T-helper 1 cell (primary cell): ENCODE data around the gene CCDC60.

Experiments
- DNase-seq, 5 donors: peaks; one replicate each; pipeline ENCODE4 v3.0.0-alpha.2; 2012 to 2020

Gene CCDC60

DNA sequence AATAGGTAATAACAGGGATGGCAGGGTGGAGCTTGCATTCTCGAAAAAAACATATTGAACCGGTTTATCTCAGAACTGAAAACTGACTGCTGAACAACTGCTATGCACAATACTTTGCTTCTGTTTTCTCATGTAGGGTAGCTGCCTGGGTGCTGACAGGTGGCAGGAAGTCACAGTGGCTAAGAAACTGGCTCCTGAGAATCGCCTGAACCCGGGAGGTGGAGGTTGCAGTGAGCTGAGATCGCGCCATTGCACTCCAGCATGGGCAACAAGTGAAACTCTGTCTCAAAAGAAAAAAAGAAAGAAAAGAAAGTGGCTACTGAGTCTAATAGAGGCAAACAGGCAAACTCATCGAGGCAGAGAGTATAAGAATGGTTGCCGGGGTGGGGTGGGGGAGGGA, 113.1 kb downstream of the CCDC60 start:
- no peak for DNase-seq

DNA sequence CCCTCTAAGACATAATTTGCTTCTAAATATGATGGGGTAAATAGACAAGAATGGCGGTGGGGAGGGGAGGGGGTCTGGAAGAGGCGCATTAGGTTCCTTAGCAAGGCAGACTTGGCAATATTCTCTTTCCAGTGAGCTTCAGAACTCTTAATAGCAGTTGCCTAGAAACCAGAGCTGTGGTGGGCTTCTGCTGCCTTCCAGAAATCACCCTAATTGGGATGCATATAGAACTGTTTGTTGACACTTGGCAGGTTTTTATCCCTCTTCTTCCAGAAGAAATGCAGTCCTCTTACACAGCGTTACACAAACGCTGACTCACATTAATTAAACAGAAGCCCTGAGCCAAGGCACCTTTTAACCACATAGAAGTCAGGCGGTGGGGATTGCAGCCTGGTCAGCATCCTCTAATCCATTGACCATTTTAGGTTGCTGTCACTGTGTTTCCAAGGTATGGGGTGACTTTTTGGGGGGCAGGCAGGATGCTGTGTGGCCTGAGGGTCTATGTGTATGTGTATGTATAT, 114.1 kb downstream of the CCDC60 start:
- no peak for DNase-seq

DNA sequence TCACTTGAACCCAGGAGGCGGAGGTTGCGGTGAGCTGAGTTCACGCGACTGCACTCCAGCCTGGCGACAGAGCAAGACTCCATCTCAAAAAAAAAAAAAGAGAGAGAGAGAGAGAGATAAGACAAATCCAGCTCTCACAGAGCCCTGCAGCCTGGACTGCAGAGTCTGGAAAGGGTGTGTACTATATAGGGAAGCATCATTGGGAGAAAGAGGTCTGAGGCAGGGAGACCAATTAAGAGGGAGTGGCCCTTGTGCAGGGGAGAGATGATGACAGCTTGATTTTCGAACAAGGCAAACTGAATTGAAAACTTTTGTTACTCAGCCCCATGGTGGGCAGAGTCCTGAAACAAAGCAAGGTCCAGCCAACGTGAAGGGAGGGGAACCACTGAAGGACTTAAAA, 116.2 kb downstream of the CCDC60 start:
- no peak for DNase-seq

DNA sequence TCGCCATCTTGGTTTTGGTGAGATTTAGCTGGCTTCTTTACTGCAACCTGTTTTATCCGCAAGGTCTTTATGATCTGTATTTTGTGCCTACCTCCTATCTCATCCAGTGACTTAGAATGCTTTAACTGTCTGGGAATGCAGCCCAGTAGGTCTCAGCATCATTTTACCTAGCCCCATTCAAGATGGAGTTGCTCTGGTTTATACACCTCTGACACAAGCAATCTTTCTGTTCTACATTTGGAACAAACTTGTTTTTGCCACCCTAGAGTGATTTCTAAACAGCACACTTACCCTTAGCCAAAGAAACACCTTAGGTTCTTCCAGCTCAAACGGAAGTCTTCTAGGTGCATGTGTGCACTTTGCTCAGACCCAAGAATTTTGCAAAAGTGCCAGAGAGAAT, 122.3 kb downstream of the CCDC60 start:
- no peak for DNase-seq

DNA sequence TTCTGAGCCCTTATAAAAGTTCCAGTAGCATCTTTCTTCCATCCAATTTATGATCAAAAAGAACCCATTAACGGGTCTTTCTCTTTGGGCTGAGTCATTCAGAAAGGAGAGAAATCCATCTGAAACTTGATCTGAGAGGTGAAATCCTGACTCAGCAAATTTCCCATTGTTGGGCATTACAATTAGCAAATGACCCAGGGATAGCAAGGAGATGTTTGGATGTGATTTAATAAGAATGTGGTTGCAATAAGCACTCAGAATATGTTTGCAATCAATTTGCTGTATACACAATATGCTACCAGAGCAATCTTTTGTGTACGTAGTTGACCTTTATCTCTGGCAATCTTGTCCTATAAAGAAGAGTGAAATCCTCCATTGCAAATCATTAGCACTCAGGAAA, 122.7 kb downstream of the CCDC60 start:
- no peak for DNase-seq

DNA sequence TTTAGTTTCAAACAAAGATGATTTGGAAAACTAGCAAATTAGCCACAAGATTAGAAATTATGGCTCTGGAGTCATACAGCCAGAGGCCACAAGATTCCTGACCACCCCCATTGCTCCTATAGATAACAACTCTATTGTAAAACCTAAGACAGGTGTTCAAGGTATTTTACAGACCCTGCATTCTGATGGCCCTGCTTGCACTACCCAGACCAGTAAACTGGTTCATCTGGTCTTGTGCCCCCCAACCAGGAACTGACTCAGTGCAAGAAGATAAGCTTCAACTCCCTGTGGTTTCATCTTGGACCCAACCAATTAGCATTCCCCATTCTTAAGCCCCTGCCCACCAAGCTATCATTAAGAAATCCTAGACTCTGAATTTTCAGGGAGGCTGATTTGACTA, 125.0 kb downstream of the CCDC60 start:
- no peak for DNase-seq

DNA sequence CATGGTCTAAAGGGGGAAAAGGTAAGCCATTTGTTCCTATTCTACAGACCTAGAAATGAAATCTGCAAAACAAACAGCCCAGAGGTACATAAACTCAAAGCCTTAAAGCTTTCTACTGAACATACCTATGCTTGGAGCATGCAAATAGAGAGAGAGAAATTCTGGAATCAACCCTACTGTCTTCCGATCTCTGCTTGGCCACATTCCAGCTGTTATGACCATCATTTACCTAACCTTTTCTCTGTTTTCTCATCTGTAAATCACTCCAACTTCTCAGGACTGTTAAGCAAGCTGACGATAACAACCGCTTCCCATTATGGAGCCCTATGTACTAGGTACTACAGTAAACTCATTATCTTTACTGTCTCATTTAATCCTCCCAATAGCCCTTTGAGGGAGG, 126.3 kb downstream of the CCDC60 start:
- DNase-seq: no peak

DNA sequence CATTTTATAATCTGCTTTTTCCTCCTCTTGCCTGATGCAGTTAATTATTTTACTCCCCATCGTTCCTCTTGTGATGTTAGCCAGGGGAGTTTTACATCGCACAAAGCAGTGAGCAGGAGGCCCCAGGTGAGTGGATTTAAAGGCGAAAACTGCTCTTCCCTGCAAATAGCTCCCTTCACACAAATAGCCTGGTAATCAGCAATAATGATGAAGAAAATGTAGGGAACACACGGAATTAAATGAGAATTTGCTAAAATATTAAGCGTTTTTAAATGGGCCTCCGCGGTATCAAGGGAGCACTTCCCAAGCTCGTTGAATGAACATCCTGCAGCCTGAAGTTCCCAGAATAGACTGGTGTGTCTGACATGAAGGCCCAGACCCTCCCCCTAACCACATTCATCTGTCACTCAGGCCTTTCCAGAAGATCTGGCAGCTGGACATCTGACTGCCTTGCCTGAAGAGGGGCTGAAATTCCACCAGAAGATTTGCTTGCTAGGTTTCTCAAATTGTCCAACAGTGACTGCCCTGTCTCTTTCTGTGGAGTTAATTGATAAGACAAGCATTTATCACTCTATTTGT, 127.2 kb downstream of the CCDC60 start:
- no peak for DNase-seq

DNA sequence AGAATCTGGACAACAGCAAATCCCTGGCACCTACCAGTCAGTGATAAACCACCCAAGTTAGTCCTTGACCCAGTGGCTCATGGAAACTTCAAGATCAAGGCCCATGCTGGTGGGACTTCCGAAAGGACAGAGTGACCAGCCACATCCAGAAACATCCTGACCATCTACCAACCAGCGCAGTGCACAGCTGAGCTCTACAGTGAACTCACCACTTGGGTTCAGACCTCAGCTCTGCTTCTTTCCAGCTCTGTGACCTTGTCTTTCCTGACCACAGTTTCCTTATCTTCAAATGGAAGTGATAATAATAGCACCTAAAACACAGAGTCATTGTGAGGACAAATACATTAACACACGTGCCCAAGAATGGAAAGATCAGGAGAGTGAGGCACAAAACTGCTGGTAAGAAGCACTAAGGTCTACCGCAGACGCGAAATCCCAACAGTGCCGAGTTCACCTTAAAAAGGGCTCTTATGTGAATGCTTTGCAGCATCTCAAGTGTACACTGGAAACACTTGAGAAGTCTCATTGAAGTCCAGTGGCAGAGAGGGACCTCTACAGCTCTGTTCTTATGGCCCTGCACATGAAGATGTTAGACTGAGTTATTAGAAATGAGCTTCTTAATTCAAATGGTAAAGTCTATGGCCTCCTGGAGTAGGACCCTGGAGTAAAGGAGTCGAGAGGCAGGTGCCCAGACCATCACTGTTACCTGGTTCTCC, 128.8 kb downstream of the CCDC60 start:
- DNase-seq: no peak

DNA sequence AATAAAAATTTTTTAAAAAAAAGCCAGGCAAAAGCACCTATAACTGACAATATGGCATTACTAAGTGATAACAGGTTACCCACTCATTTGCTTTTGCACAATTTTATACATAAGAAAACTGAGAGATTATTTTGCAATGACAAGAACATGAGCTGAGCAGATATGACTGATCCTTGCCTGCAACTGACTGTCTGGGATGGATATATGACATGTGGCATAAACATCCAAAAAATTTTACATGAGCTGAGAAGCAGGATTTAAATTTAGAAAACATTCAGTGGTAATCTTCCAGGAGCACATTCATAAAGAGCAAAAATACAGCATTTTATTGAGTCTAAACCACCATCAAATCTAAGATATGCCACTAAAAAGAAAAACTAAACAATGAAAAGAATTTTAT, 133.8 kb downstream of the CCDC60 start:
- DNase-seq: no peak

DNA sequence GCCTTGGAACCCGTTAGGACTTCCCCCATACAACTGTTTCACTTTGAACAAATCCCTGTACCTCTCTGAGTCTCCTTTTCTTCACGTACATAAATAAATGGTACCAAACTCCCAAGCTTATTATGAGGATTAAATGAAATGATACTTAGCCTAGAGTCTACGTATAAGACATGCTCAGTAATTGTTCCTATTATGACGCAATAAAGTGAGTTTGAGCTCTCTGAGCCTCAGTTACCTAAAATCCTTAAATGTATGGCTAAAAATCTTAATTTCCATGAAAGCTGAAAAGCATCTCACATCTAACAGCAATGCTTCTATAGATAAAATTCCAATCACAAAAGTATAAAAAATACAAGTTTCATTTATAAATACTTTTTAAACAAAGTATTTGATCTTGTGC, 141.1 kb downstream of the CCDC60 start:
- DNase-seq: no peak

DNA sequence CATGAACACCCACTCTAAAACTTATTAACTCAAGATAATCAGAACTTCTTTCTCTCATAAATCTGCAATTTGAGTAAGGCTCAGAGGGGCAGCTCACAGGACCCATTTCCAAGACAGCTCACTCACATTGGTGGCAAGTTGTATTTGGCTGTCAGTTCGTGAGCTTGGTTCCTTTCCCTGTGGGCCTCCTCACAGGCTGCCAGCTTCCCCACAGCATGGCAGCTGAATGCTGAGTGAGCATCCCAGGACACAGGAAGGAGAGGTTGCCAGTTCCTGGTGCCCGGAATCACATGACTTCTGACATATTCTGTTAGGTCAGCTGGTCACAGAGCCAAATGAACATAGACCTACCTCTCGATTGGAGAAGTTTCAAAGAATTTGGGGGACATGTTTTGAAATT, 142.4 kb downstream of the CCDC60 start:
- no peak for DNase-seq

DNA sequence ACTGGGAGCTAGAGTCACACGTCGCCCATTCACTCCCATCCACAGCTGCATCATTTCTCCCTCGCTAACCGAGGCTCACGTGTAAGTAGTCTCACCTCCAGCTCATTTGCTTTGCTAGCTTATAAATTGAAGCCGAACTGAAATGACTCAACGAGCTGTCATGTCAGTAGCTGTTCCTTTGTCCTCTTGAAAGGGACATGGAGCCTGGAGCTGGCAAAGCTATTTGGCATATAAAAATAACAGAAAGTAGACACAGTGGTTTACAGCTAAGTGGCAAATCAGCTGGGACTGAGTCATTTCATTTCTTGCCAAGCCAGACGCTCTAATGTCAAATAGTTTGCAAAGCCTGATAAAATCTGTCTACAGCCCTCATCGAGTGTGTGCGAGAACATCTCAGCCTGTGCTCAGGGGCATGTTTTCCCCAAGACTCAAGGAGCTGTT, 144.6 kb downstream of the CCDC60 start:
- DNase-seq: no peak

DNA sequence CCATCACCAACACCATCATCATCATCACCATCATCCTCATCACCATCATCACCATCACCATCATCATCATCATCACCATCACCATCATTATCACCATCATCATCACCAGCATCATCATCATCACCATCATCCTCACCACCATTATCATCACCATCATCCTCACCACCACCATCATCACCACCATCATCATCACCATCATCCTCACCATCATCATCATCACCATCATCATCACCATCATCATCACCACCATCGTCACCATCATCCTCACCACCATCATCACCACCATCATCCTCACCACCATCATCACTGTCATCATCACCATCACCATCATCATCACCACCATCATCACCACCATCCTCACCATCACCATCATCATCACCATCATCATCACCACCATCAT, 146.0 kb downstream of the CCDC60 start:
- no peak for DNase-seq

DNA sequence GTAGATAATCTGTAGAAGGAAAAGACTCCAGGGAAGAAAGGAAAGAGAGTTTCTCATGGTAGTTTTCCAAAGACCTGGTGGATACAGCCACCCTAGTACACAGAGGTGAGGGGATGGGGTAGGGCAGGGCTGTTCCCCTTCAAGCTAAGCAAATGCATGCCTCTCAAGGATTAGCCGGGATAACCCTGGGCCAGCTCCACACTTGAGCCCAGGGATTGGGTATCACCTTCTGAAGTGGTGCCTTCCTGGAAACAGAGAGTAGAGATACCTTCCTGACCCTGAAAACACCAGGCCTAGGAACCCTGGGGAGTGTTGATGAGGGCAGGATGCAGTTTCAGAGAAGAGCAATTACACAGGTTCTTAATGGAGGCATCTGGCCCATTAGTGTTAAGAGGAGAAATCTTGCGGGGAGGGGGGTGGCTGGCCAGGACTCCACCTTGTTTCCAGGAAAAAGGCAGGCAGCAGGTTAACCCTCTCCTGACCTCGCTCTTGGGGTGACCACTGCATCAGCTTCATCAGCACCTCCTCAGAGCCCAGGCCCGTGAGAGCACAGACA, 152.1 kb downstream of the CCDC60 start:
- DNase-seq: no peak

DNA sequence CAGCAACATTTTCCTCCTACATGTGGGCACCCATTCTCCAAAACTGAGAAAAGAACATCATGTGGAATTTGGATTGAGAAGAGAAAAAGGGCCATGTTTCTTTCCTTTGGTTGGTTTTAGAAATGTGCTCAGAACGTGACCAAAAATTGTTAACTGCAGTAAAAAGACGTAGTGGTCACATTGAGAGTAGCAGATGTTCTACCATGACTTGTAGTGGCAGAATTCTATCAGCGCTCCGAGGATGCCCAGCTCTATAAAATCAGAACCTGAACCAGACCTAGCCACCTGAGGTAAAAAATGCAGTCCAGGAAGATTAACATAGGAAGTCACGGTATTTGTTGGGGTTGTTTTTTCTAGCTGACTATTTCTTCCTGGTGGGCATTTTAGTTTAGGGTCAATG, 157.3 kb downstream of the CCDC60 start:
- DNase-seq: no peak

DNA sequence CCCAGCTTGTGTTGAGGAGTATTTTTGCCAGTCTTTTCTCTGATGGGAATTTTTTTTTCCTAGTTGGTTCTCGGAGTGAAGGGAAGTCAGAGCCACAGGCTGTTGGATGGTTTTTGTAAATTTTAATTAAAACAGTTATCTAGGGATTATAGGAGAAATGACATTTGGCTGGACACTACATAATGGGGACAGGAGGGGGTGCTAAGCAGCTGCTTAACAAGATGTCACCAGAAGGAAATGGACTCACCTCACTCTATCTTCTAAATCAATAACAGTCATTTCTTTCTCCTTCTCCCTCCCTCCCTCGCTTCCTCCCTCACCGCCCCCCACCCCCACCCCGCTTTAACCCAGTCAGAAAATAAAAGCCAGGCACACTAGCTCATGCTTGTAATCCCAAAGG, 165.7 kb downstream of the CCDC60 start:
- DNase-seq: no peak

DNA sequence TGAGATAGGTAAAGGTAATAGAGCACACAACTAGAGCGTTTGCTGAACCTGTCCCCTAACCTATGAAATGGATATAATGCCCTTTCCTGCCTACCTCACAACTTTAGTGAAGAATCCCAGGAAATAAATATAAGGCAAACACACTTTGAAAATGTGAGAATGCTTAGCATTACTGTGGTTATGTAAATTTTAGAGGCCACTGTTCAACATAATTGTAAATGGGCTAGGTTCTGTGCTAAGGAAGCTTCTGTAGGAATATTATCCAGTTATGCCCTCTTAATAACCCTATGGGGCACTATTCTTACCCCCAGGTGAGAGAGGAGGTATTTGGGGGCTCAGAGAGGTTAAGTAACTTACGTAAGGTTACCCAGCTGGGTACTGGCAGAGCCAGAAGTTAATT, 166.5 kb downstream of the CCDC60 start:
- no peak for DNase-seq

DNA sequence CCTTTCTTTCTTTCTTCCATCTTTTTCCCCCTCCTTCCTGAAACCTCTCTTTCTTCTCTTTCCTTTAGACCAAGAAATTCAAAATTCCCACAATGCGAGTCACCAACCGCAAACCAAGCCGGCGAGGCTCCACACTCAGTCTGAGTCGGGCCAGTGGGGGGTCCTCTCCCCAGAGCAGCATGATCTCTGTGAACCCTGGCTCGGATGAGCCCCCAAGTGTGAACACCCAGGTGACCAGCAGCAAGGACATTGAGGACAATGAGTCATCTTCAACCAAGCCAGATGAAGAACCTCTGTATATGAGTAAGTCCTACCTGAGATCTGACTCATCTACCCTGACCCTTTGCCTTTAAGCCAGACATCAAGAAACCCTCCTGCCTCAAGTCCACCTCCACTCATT, 170.5 kb downstream of the CCDC60 start:
- no peak for DNase-seq

DNA sequence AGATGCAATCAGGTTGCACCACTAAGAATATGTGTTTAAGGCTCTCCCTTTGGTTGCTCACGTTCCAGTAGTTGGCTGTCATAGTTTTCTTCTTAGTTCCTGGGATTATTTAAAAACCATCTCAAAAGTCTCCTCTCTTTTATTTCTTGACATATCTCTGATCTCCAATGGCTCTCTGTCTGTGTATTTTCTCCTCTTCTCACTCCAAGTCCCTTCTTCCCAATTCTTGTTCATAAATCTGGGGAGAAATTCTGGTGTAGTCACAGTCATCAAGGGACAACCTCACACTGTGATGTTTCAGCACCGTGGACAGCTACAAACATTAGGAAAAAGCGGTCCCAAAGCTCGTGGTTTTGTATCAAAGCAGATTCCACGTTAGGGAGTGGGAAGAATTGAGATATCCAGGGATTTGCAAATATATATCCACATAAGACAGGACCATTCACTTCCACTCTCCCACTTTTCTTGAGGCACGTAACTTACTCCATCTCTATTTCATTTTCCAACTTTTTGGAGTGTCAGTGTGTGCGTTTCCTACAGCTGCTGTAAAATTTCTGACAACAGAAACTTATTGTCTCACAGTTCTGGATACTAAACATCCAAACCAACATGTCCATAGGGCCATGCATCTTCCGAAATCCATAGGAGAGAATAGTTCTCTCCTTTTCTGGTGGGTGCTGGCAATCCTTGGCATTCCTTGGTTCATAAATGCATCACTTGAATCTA, 178.4 kb downstream of the CCDC60 start:
- no peak for DNase-seq

DNA sequence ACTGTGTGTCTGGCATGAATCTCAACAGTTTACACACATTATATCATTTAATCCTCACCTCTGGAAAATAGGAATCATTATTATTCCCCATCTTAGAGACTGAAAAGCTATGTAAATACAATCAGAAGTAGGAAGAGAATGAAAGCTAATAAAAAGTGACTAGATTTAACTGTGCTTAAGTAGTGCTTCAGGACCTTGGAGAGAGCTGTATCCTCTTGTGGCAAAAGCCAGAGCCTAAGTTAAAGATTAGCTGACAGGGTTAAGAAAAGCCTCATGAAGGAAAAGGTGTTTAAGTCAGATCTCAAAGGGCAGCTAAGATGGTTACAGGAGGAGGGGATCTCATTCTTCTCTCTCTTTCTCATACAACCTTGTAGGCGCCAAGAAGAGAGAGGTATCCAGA, 193.7 kb downstream of the CCDC60 start:
- no peak for DNase-seq

DNA sequence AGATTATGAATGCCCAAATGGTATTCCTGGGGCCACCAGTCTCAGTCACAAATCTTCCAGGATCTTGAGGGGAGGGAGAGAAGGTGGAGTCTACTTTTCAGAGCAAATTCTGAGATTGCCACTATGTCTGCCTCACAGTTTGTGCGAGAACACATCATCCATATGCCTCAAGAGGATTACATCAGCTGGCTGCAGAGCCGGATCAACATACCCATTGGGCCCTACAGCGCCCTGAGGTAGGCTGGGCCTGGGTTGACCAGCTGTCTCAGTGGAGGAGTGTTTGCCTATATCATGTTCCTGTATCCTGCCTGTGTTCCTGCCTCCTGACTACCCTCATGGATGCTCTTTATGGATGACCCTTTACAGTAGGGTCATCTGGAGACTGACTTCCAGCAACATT, 205.9 kb downstream of the CCDC60 start:
- DNase-seq: no peak

DNA sequence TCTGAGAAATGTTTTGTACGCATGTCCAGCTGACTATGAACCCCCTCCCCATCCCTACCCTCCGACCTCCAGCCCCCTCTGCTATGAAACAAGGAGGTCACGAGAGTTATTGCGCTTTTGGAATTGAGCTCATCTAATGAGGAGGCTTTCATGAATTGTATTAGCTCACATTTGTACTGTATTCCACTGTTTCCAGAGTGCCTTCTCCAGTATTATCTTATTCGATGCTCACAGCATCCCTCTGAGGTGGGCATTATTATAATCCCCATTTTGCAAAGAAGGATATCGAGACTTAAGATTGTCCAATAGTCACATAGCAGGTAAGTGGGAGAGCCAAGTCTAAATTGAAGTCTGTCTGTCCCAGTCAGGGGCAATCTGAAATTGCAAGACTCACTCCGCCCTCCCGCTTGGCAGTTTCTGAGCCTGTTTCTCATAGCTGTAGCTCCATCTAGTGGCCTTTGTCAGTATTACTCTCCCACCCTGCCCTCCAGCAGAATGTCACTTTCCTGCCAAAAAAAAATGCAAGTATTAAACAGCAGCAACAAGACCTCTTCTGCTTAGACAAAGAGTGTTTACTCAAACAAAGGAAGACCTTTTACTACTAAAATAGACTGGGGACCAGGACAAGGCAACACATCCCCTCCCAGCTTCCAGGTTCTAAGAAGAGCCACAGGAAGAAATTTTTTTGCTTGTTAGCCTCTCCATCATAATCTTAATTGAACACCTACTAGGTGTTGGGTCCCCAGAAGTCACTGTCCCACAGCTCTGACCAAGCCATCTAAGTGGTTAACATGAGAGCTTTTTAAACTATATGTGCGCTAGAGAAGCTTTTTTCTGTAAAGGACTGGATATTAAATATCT, 210.5 kb downstream of the CCDC60 start:
- DNase-seq: peak in 4 of 5 donors; percentile 14 to 46 (median 33)
